CD4-positive, alpha-beta T cell (primary cell): Measurements from ENCODE around the gene SCARB1. TPM values are rescaled to one million over a fixed set of nuclear protein-coding genes. Genes with fewer than 3 reads are reported as not detected.
"Not testable (repeated sequence)": the region's sequence is repeated elsewhere in the genome, so short reads cannot be mapped to it uniquely, and the experiment has no call there.

Experiments
- ATAC-seq: fragments of 200-7000 bp; cut with Tn5 transposase; one replicate; pipeline ENCODE4 v1.10.0; 2022; ENCODE audit warnings: mild to moderate bottlenecking; ENCODE audit not compliant: poor library complexity
- CTCF ChIA-PET: fragments of 350-600 bp; sonication (Branson Sonifier 250); formaldehyde crosslinking; loops from one replicate; lab custom pipeline; 2021; ENCODE audit warnings: antibody characterized with exemption, inconsistent platforms; lab: Charles Lee
- POLR2A ChIA-PET: fragments of 350-600 bp; sonication (Branson Sonifier 250); formaldehyde crosslinking; loops from one replicate; lab custom pipeline; 2021; ENCODE audit warnings: antibody characterized with exemption, inconsistent platforms; lab: Charles Lee
- DNase-seq, 14 experiments: peaks; one replicate each; pipeline ENCODE4 v3.0.0-alpha.2; 2013 to 2020; ENCODE audit warnings: mixed read lengths in 2 of 14
- H3K27ac ChIP-seq, 2 donors: one replicate each; pipeline versions ENCODE4 v1.5.1 to v1.7.0; 2013; ENCODE audit warnings: low read length in 2 of 2, low read depth in 1 of 2, mild to moderate bottlenecking in 1 of 2
- H3K27me3 ChIP-seq, 2 experiments: 1 replicate in 1 of 2; 2 replicates in 1 of 2; pipeline versions ENCODE4 v1.6.1 to v1.7.0; 2013; ENCODE audit warnings: low read length in 2 of 2, control low read depth in 1 of 2, mild to moderate bottlenecking in 1 of 2, moderate library complexity in 1 of 2; ENCODE audit not compliant: insufficient read depth in 2 of 2, control insufficient read depth in 1 of 2
- H3K36me3 ChIP-seq: one replicate; pipeline ENCODE4 v1.6.1; 2013; ENCODE audit warnings: low read length, control low read depth; ENCODE audit not compliant: insufficient read depth
- H3K4me1 ChIP-seq: one replicate; pipeline ENCODE4 v1.6.1; 2013; ENCODE audit warnings: low read length, control low read depth; ENCODE audit not compliant: insufficient read depth
- H3K4me3 ChIP-seq: one replicate; pipeline ENCODE4 v1.5.1; 2013; ENCODE audit warnings: mild to moderate bottlenecking, low read length, moderate library complexity
- H3K9me3 ChIP-seq, 2 experiments: 1 replicate in 1 of 2; 2 replicates in 1 of 2; pipeline versions ENCODE4 v1.6.1 to v1.7.0; 2013; ENCODE audit warnings: low read length in 2 of 2, mild to moderate bottlenecking in 2 of 2, control low read depth in 1 of 2, moderate library complexity in 1 of 2; ENCODE audit not compliant: control insufficient read depth in 1 of 2, insufficient read depth in 1 of 2
- H3K27ac Mint-ChIP-seq: one replicate; pipeline ENCODE4 v1.8.0; 2020; ENCODE audit warnings: mixed read lengths
- H3K27me3 Mint-ChIP-seq: one replicate; pipeline ENCODE4 v1.8.0; 2021; ENCODE audit warnings: mixed read lengths
- H3K36me3 Mint-ChIP-seq: one replicate; pipeline ENCODE4 v1.8.0; 2021; ENCODE audit warnings: low read depth, mixed read lengths
- H3K4me1 Mint-ChIP-seq: one replicate; pipeline ENCODE4 v1.8.0; 2021; ENCODE audit warnings: low read depth, mixed read lengths
- H3K4me3 Mint-ChIP-seq: one replicate; pipeline ENCODE4 v1.8.0; 2020; ENCODE audit warnings: mild to moderate bottlenecking, mixed read lengths
- H3K9me3 Mint-ChIP-seq: one replicate; pipeline ENCODE4 v1.8.0; 2020; ENCODE audit warnings: mixed read lengths
- CTCF ChIP-seq: fragments of 200-600 bp; IDR thresholded peaks from one replicate; pipeline ENCODE4 v1.8.0; 2022; ENCODE audit warnings: antibody characterized with exemption, mild to moderate bottlenecking
- intact Hi-C, 2 experiments: fragments of 100-400 bp; cut with DNase I in 1 of 2; cut with micrococcal nuclease in 1 of 2; formaldehyde crosslinking; loops; one replicate each; pipeline versions ENCODE4 v1.15.1 to v1.9.0; 2023 to 2025; cut with DNase I, micrococcal nuclease
- total RNA-seq, 174 experiments: library from RNA in 2 of 174; stranded (reverse) in 2 of 174; gene quantifications; one replicate each; pipeline ENCODE4 v1.2.3 and lab custom pipeline; 2021 to 2026

Gene SCARB1
- total RNA-seq, 2 experiments from 2014 or later = 2.3 to 3.7 TPM

GRCh38 chr12:124888260-124888659 is 24.6 kb upstream of the SCARB1 start:
- no peak overlapping the region for H3K4me3 Mint-ChIP-seq
- no peaks in the 10 kb centered on the region for H3K27me3 Mint-ChIP-seq
- no peak for ATAC-seq
- Histone ChIP-seq H3K4me3 (no peak overlapping the region), H3K4me1 (no peaks in the 10 kb centered on the region), H3K36me3 (no peaks in the 10 kb centered on the region), H3K27me3 (no peaks in the 10 kb centered on the region), H3K27ac (no peak overlapping the region), H3K9me3 (peaks cover 0 to 4% of the 10 kb centered on the region in 2 experiments)
- no peak for DNase-seq
- CTCF ChIA-PET = interaction anchor here (0.9 kb wide), 1 partner anchor 19 kb away, joined by 3 read pairs; no protein-coding TSS in a partner anchor
- intact Hi-C loops = no loop called here
- no peaks in the 10 kb centered on the region for H3K36me3 Mint-ChIP-seq
- TF ChIP-seq CTCF = no peak
- H3K9me3 Mint-ChIP-seq = no peaks in the 10 kb centered on the region
- H3K27ac Mint-ChIP-seq = no peak overlapping the region
- peaks cover 6% of the 10 kb centered on the region for H3K4me1 Mint-ChIP-seq
- POLR2A ChIA-PET = no interaction called here

GRCh38 chr12:124887766-124888165 is 24.1 kb upstream of the SCARB1 start:
- H3K36me3 ChIP-seq, H3K4me1 Mint-ChIP-seq, H3K27ac ChIP-seq, H3K4me3 ChIP-seq, H3K4me1 ChIP-seq, H3K27ac Mint-ChIP-seq, H3K9me3 Mint-ChIP-seq, H3K27me3 ChIP-seq, DNase-seq, intact Hi-C loops, ATAC-seq, H3K9me3 ChIP-seq, H3K4me3 Mint-ChIP-seq, H3K36me3 Mint-ChIP-seq, H3K27me3 Mint-ChIP-seq: not testable (repeated sequence)
- POLR2A ChIA-PET = interaction anchor here (1.0 kb wide), 1 partner anchor 23 kb away, joined by 3 read pairs; no protein-coding TSS in a partner anchor
- CTCF ChIA-PET = interaction anchor here (0.9 kb wide), 1 partner anchor 19 kb away, joined by 3 read pairs; no protein-coding TSS in a partner anchor

- ATAC-seq (no peak), DNase-seq (peak in 1 of 14 experiments; percentile 11)
- H3K27ac ChIP-seq = no peak overlapping the region
- ChIA-PET POLR2A (no interaction called here), CTCF (no interaction called here)
- H3K4me3 ChIP-seq = no peak overlapping the region
- no peak overlapping the region for H3K4me3 Mint-ChIP-seq
- H3K27me3 Mint-ChIP-seq = no peaks in the 10 kb centered on the region
- no peaks in the 10 kb centered on the region for H3K9me3 Mint-ChIP-seq
- no peaks in the 10 kb centered on the region for H3K27me3 ChIP-seq
- peaks cover 8% of the 10 kb centered on the region for H3K4me1 ChIP-seq
- no peaks in the 10 kb centered on the region for H3K36me3 Mint-ChIP-seq
- H3K36me3 ChIP-seq = no peaks in the 10 kb centered on the region
- peaks cover 15% of the 10 kb centered on the region for H3K4me1 Mint-ChIP-seq
- peaks cover 0 to 1% of the 10 kb centered on the region in 2 experiments for H3K9me3 ChIP-seq
- no peak for TF ChIP-seq CTCF
- no peak overlapping the region for H3K27ac Mint-ChIP-seq
- intact Hi-C loops = no loop called here
These were observed 21.1 kb upstream of the SCARB1 start for GRCh38 chr12:124884587-124885438.
